ENCODE results near the gene FSCN2. TPM values are rescaled to one million over a fixed set of nuclear protein-coding genes. Genes with fewer than 3 reads are reported as not detected.

Gene FSCN2
- total RNA-seq, 1 experiment from 2014 or later: 1.2 TPM

GRCh38 chr17:81539961-81540675, 11.9 kb downstream of the FSCN2 start:
- DNase-seq (ENCODE audit: low read depth, low spot score) (no peak), ATAC-seq (no peak)
- in situ Hi-C loops (cut with HindIII; ENCODE audit: low pct_unique_long_range_greater_than_20kb, low sequenced_read_pairs): no loop called here
- H3K4me3 ChIP-seq (ENCODE audit: low read depth in 2 of 2, low read length in 2 of 2): no peak overlapping the region
- TSS peak; percentile 36 for BruUV-seq (replicated peaks)
- H3K27ac ChIP-seq (ENCODE audit: low read length): peak overlapping the region; percentile 79
- no peaks in the 10 kb centered on the region; the same call in 1 of the 2 replicates for H3K36me3 ChIP-seq (ENCODE audit: control insufficient read depth, insufficient read depth, low read length)
- CTCF ChIA-PET: no interaction called here
- POLR2A ChIA-PET: no interaction called here
- no peak for TF ChIP-seq SIN3A (IDR thresholded peaks at IDR 0.05; ENCODE audit: borderline replicate concordance, insufficient read depth, low read depth, low read length)
- TF ChIP-seq POLR2AphosphoS5 (IDR thresholded peaks at IDR 0.05; ENCODE audit: low read depth, low read length): peak; percentile 50; the same call in 1 of the 2 replicates
- H3K9me3 ChIP-seq (ENCODE audit: control insufficient read depth, insufficient read depth, low read depth, low read length): no peaks in the 10 kb centered on the region
- intact Hi-C loops (cut with micrococcal nuclease; ENCODE audit: unreplicated experiment): no loop called here
- H3K4me1 ChIP-seq (ENCODE audit: control insufficient read depth, insufficient read depth, low read length): peaks cover 57% of the 10 kb centered on the region
- H3K27me3 ChIP-seq (ENCODE audit: control insufficient read depth, insufficient read depth, low read length): no peaks in the 10 kb centered on the region

GRCh38 chr17:81540676-81541027, 12.5 kb downstream of the FSCN2 start:
- in situ Hi-C loops (cut with HindIII; ENCODE audit: low pct_unique_long_range_greater_than_20kb, low sequenced_read_pairs) (no loop called here), intact Hi-C loops (cut with micrococcal nuclease; ENCODE audit: unreplicated experiment) (no loop called here)
- no peaks in the 10 kb centered on the region for H3K9me3 ChIP-seq (ENCODE audit: control insufficient read depth, insufficient read depth, low read depth, low read length)
- no peak overlapping the region; the same call in 1 of the 2 replicates for H3K27ac ChIP-seq (ENCODE audit: low read length)
- TF ChIP-seq CTCF (IDR thresholded peaks at IDR 0.05) (no peak), POLR2AphosphoS5 (IDR thresholded peaks at IDR 0.05; ENCODE audit: low read depth, low read length) (no peak), SIN3A (IDR thresholded peaks at IDR 0.05; ENCODE audit: borderline replicate concordance, insufficient read depth, low read depth, low read length) (no peak), TCF7L2 (IDR thresholded peaks at IDR 0.05; ENCODE audit: low read depth, low read length) (no peak)
- TF ChIP-seq, protein P1, sequence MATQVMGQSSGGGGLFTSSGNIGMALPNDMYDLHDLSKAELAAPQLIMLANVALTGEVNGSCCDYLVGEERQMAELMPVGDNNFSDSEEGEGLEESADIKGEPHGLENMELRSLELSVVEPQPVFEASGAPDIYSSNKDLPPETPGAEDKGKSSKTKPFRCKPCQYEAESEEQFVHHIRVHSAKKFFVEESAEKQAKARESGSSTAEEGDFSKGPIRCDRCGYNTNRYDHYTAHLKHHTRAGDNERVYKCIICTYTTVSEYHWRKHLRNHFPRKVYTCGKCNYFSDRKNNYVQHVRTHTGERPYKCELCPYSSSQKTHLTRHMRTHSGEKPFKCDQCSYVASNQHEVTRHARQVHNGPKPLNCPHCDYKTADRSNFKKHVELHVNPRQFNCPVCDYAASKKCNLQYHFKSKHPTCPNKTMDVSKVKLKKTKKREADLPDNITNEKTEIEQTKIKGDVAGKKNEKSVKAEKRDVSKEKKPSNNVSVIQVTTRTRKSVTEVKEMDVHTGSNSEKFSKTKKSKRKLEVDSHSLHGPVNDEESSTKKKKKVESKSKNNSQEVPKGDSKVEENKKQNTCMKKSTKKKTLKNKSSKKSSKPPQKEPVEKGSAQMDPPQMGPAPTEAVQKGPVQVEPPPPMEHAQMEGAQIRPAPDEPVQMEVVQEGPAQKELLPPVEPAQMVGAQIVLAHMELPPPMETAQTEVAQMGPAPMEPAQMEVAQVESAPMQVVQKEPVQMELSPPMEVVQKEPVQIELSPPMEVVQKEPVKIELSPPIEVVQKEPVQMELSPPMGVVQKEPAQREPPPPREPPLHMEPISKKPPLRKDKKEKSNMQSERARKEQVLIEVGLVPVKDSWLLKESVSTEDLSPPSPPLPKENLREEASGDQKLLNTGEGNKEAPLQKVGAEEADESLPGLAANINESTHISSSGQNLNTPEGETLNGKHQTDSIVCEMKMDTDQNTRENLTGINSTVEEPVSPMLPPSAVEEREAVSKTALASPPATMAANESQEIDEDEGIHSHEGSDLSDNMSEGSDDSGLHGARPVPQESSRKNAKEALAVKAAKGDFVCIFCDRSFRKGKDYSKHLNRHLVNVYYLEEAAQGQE (IDR thresholded peaks at IDR 0.05; ENCODE audit: insufficient read depth in 1 of 2, low read depth in 2 of 2, low read length in 1 of 2): no peak
- DNase-seq (ENCODE audit: low read depth, low spot score): no peak
- no TSS peak for BruUV-seq (replicated peaks)
- H3K4me1 ChIP-seq (ENCODE audit: control insufficient read depth, insufficient read depth, low read length): peaks cover 61% of the 10 kb centered on the region
- H3K36me3 ChIP-seq (ENCODE audit: control insufficient read depth, insufficient read depth, low read length): no peaks in the 10 kb centered on the region; the same call in none of the 2 replicates
- H3K4me3 ChIP-seq (ENCODE audit: low read depth in 2 of 2, low read length in 2 of 2): no peak overlapping the region
- no peaks in the 10 kb centered on the region for H3K27me3 ChIP-seq (ENCODE audit: control insufficient read depth, insufficient read depth, low read length)
- ATAC-seq: no peak
- ChIA-PET POLR2A (no interaction called here), CTCF (no interaction called here)

GRCh38 chr17:81541123-81541522, 12.9 kb downstream of the FSCN2 start:
- TF ChIP-seq, protein P1 (IDR thresholded peaks at IDR 0.05; ENCODE audit: insufficient read depth in 1 of 2, low read depth in 2 of 2, low read length in 1 of 2): no peak
- TF ChIP-seq TCF7L2 (IDR thresholded peaks at IDR 0.05; ENCODE audit: low read depth, low read length): no peak
- TF ChIP-seq POLR2AphosphoS5 (IDR thresholded peaks at IDR 0.05; ENCODE audit: low read depth, low read length): peak; percentile 63; the same call in 1 of the 2 replicates
- TF ChIP-seq SIN3A (IDR thresholded peaks at IDR 0.05; ENCODE audit: borderline replicate concordance, insufficient read depth, low read depth, low read length): no peak
- no peak for TF ChIP-seq CTCF (IDR thresholded peaks at IDR 0.05)
- ChIA-PET POLR2A (no interaction called here), CTCF (no interaction called here)
- no TSS peak for BruUV-seq (replicated peaks)
- H3K27me3 ChIP-seq (ENCODE audit: control insufficient read depth, insufficient read depth, low read length): no peaks in the 10 kb centered on the region
- H3K27ac ChIP-seq (ENCODE audit: low read length): peak overlapping the region; percentile 6; the same call in 1 of the 2 replicates
- peaks cover 64% of the 10 kb centered on the region for H3K4me1 ChIP-seq (ENCODE audit: control insufficient read depth, insufficient read depth, low read length)
- no peaks in the 10 kb centered on the region for H3K9me3 ChIP-seq (ENCODE audit: control insufficient read depth, insufficient read depth, low read depth, low read length)
- peaks cover 4% of the 10 kb centered on the region for H3K36me3 ChIP-seq (ENCODE audit: control insufficient read depth, insufficient read depth, low read length)
- intact Hi-C loops (cut with micrococcal nuclease; ENCODE audit: unreplicated experiment): no loop called here
- no peak overlapping the region for H3K4me3 ChIP-seq (ENCODE audit: low read depth in 2 of 2, low read length in 2 of 2)
- DNase-seq (ENCODE audit: low read depth, low spot score): no peak
- in situ Hi-C loops (cut with HindIII; ENCODE audit: low pct_unique_long_range_greater_than_20kb, low sequenced_read_pairs): no loop called here
- ATAC-seq: no peak

Measured in Panc1 (cell line).